Endothelial cell of umbilical vein (primary cell): ENCODE measurements around the gene TEN1.

Experiments used
- CTCF ChIP-seq, 2 donors: IDR thresholded peaks; 1 replicate in 1 of 2; 2 replicates in 1 of 2; pipeline ENCODE4 v1.5.1; 2011; ENCODE audit warnings: low read length in 2 of 2, mild to moderate bottlenecking in 2 of 2, moderate library complexity in 2 of 2, control low read depth in 1 of 2, inconsistent platforms in 1 of 2, low read depth in 1 of 2; ENCODE audit not compliant: insufficient read depth in 1 of 2; ENCODE audit errors: extremely low read depth in 1 of 2
- EZH2 ChIP-seq: IDR thresholded peaks from 2 replicates; pipeline ENCODE4 v1.6.1; 2012; ENCODE audit warnings: borderline replicate concordance, low read depth, mild to moderate bottlenecking, moderate library complexity, low read length, inconsistent platforms; ENCODE audit not compliant: severe bottlenecking
- FOS ChIP-seq: IDR thresholded peaks from 2 replicates; pipeline ENCODE4 v1.6.1; 2011; ENCODE audit warnings: mild to moderate bottlenecking, low read length, moderate library complexity, borderline replicate concordance; ENCODE audit not compliant: insufficient read depth
- GATA2 ChIP-seq: IDR thresholded peaks from 2 replicates; pipeline ENCODE4 v1.7.0; 2011; ENCODE audit warnings: low read depth, mild to moderate bottlenecking, moderate library complexity, mixed read lengths, low read length; ENCODE audit not compliant: insufficient read length, insufficient read depth
- JUN ChIP-seq: IDR thresholded peaks from 2 replicates; pipeline ENCODE4 v1.6.1; 2011; ENCODE audit warnings: borderline replicate concordance, low read depth; ENCODE audit not compliant: insufficient read length, insufficient read depth
- MAX ChIP-seq: IDR thresholded peaks from 2 replicates; pipeline ENCODE4 v1.6.1; 2011; ENCODE audit not compliant: insufficient read depth, insufficient read length
- MYC ChIP-seq: IDR thresholded peaks from one replicate; pipeline ENCODE4 v1.6.1; 2011; ENCODE audit warnings: mild to moderate bottlenecking, low read depth, low read length
- POLR2A ChIP-seq: IDR thresholded peaks from 2 replicates; pipeline ENCODE4 v1.6.1; 2012; ENCODE audit warnings: low read depth, mild to moderate bottlenecking, control low read depth, low read length
- POLR2AphosphoS5 ChIP-seq: IDR thresholded peaks from 2 replicates; pipeline ENCODE4 v1.6.1; 2012; ENCODE audit warnings: low read depth, mild to moderate bottlenecking, control low read depth, low read length, moderate library complexity; ENCODE audit not compliant: insufficient read depth

- TF ChIP-seq MAX (no peak), POLR2A (no peak), EZH2 (no peak), CTCF (IDR thresholded peaks at IDR 0.05; ENCODE audit: extremely low read depth in 1 of 2, insufficient read depth in 1 of 2, low read depth in 1 of 2, low read length in 2 of 2) (no peak), POLR2AphosphoS5 (no peak), JUN (no peak), FOS (no peak), MYC (no peak), GATA2 (no peak)
Measured at GRCh38 chr17:75959839-75960511, 19.1 kb upstream of the TEN1 start.
